HG02840 (cell line): ENCODE results near the gene RALB.
"Not testable (repeated sequence)": the region's sequence is repeated elsewhere in the genome, so short reads cannot be mapped to it uniquely, and the experiment has no call there.

Experiments used
- ATAC-seq: cut with Tn5 transposase; IDR thresholded peaks from one replicate; pipeline ENCODE4 v1.9.1; 2021; ENCODE audit warnings: mild to moderate bottlenecking, moderate library complexity, moderate number of reproducible peaks; ENCODE audit not compliant: unreplicated experiment, low FRiP score

Gene RALB

GRCh38 chr2:120224256-120224655 lies 28.4 kb upstream of the RALB start:
- ATAC-seq = no peak

- no peak for ATAC-seq
Observed at GRCh38 chr2:120224735-120225548, 27.7 kb upstream of the RALB start.

GRCh38 chr2:120225549-120226065 lies 27.0 kb upstream of the RALB start:
- no peak for ATAC-seq

- ATAC-seq = no peak
Observed at GRCh38 chr2:120226316-120226715, 26.3 kb upstream of the RALB start.

- no peak for ATAC-seq
Observed at GRCh38 chr2:120227111-120227991, 25.3 kb upstream of the RALB start.

GRCh38 chr2:120228503-120228902 lies 24.1 kb upstream of the RALB start:
- no peak for ATAC-seq

- ATAC-seq = no peak
Observed at GRCh38 chr2:120229341-120229740, 23.3 kb upstream of the RALB start.

GRCh38 chr2:120230515-120231471 lies 21.9 kb upstream of the RALB start:
- no peak for ATAC-seq

GRCh38 chr2:120231564-120231973 lies 21.1 kb upstream of the RALB start:
- ATAC-seq = peak; percentile 14

- ATAC-seq = peak; percentile 77
Observed at GRCh38 chr2:120231974-120232635, 20.5 kb upstream of the RALB start.

GRCh38 chr2:120233292-120233691 lies 19.4 kb upstream of the RALB start:
- no peak for ATAC-seq

GRCh38 chr2:120235158-120235557 lies 17.5 kb upstream of the RALB start:
- ATAC-seq = not testable (repeated sequence)

- ATAC-seq = no peak
Observed at GRCh38 chr2:120235681-120236080, 17.0 kb upstream of the RALB start.

GRCh38 chr2:120236316-120236715 lies 16.3 kb upstream of the RALB start:
- ATAC-seq = no peak

GRCh38 chr2:120236791-120237190 lies 15.9 kb upstream of the RALB start:
- ATAC-seq = no peak

GRCh38 chr2:120237491-120237902 lies 15.2 kb upstream of the RALB start:
- no peak for ATAC-seq

- no peak for ATAC-seq
Observed at GRCh38 chr2:120238728-120239487, 13.7 kb upstream of the RALB start.

GRCh38 chr2:120239488-120240287 lies 13.0 kb upstream of the RALB start:
- ATAC-seq = no peak
